Body of pancreas (tissue), 4 donors: ENCODE results near the gene RRAS. TPM values are rescaled to one million over a fixed set of nuclear protein-coding genes. Genes with fewer than 3 reads are reported as not detected.

Source experiments
- ATAC-seq: fragments of 150-250 bp; one replicate; pipeline ENCODE4 v1.9.1; 2016
- DNase-seq, 4 donors: peaks; one replicate each; pipeline ENCODE4 v3.0.0-alpha.2; 2019
- H3K27ac ChIP-seq, 4 donors: fragments of 200-600 bp; sonication (generic); 1 replicate in 3 of 4; 2 replicates in 1 of 4; pipeline versions ENCODE4 v1.5.1 to v1.6.1; 2016 to 2019; ENCODE audit warnings: mild to moderate bottlenecking in 1 of 4, mixed read lengths in 1 of 4, moderate library complexity in 1 of 4
- H3K27me3 ChIP-seq, 2 donors: fragments of 200-600 bp; sonication (generic); one replicate each; pipeline ENCODE4 v1.6.0; 2016; ENCODE audit warnings: mild to moderate bottlenecking in 1 of 2
- H3K36me3 ChIP-seq, 2 donors: fragments of 200-600 bp; sonication (generic); replicated peaks in 1 of 2; 2 replicates each; pipeline ENCODE4 v1.5.1; 2016; ENCODE audit warnings: low read depth in 2 of 2; ENCODE audit not compliant: insufficient read depth in 1 of 2
- H3K4me1 ChIP-seq: fragments of 200-600 bp; sonication (generic); one replicate; pipeline ENCODE4 v1.6.0; 2016
- H3K4me3 ChIP-seq, 2 donors: fragments of 200-600 bp; sonication (generic); 1 replicate in 1 of 2; 2 replicates in 1 of 2; pipeline ENCODE4 v1.5.1; 2016 to 2019
- H3K9me3 ChIP-seq, 3 donors: fragments of 200-600 bp; sonication (generic); 1 replicate in 2 of 3; 2 replicates in 1 of 3; pipeline ENCODE4 v1.5.1; 2016
- CTCF ChIP-seq, 7 experiments: fragments of 450-650 bp in 4 of 7; fragments of 200-600 bp in 3 of 7; sonication (generic) in 3 of 7; IDR thresholded peaks; one replicate each; pipeline ENCODE4 v1.5.1; 2016 to 2019; ENCODE audit warnings: antibody characterized with exemption in 7 of 7
- POLR2A ChIP-seq, 3 donors: fragments of 450-650 bp; IDR thresholded peaks; one replicate each; pipeline ENCODE4 v1.6.1; 2016; ENCODE audit warnings: antibody characterized with exemption in 3 of 3, mild to moderate bottlenecking in 2 of 3
- WGBS, 2 donors: methylation state at CpG; one replicate each; pipeline ENCODE4 v1.1.5; 2017; 5-methylcytosine and 5-hydroxymethylcytosine counted together
- intact Hi-C: fragments of 100-400 bp; cut with DNase I; formaldehyde crosslinking; loops from one replicate; pipeline ENCODE4 v1.15.1; 2023
- total RNA-seq, 2 donors: library from RNA; depleted of rRNA; stranded (reverse); fragments of >200 nt; gene quantifications; one replicate each; pipeline ENCODE4 v1.1.0, GENCODE V29; 2016

RRAS gene
- total RNA-seq, 2 donors from 2014 or later = 10.9 to 17.9 TPM

- ATAC-seq = peak; percentile 63
- 5 to 24% methylated on average over 16 to 27 of the region's 27 CpGs for WGBS, 2 donors
- Histone ChIP-seq H3K27me3 (no peaks in the 10 kb centered on the region), H3K9me3 (no peaks in the 10 kb centered on the region), H3K27ac (peak overlapping the region; percentile 33 to 86 (median 82)), H3K36me3 (peaks cover 3 to 12% of the 10 kb centered on the region in 2 donors), H3K4me3 (no peak overlapping the region), H3K4me1 (peaks cover 24% of the 10 kb centered on the region)
- TF ChIP-seq CTCF (IDR thresholded peaks at IDR 0.05) = no peak
- TF ChIP-seq POLR2A (IDR thresholded peaks at IDR 0.05) = peak in 1 of 3 donors; percentile 3
- intact Hi-C loops = no loop called here
- peak; percentile 92 to 95 (median 93) for DNase-seq
Observed at GRCh38 chr19:49593233-49594113, 46.5 kb downstream of the RRAS start.

- Histone ChIP-seq H3K27ac (peak overlapping the region; percentile 33 to 86 (median 82)), H3K27me3 (no peaks in the 10 kb centered on the region), H3K4me3 (peak overlapping the region in 1 of 2 donors; percentile 71), H3K36me3 (peaks cover 3 to 12% of the 10 kb centered on the region in 2 donors), H3K4me1 (peaks cover 24% of the 10 kb centered on the region), H3K9me3 (no peaks in the 10 kb centered on the region)
- ATAC-seq (no peak), DNase-seq (peak in 1 of 4 donors; percentile 31)
- intact Hi-C loops = no loop called here
- 2 to 7% methylated on average over 21 to 28 of the region's 28 CpGs for WGBS, 2 donors
- TF ChIP-seq CTCF (IDR thresholded peaks at IDR 0.05) (no peak), POLR2A (IDR thresholded peaks at IDR 0.05) (no peak)
Observed at GRCh38 chr19:49592486-49593232, 47.3 kb downstream of the RRAS start.

- H3K9me3 ChIP-seq = no peaks in the 10 kb centered on the region
- peaks cover 24% of the 10 kb centered on the region for H3K4me1 ChIP-seq
- DNase-seq (peak; percentile 39 to 50 (median 45)), ATAC-seq (no peak)
- TF ChIP-seq POLR2A (IDR thresholded peaks at IDR 0.05) (no peak), CTCF (IDR thresholded peaks at IDR 0.05) (no peak)
- intact Hi-C loops = no loop called here
- no peaks in the 10 kb centered on the region for H3K27me3 ChIP-seq
- peak overlapping the region; percentile 26 to 86 (median 82) for H3K27ac ChIP-seq
- peak overlapping the region; percentile 66 to 71 for H3K4me3 ChIP-seq
- WGBS, 2 donors = 0 to 1% methylated on average over 26 to 51 of the region's 51 CpGs
- peaks cover 3 to 12% of the 10 kb centered on the region in 2 donors for H3K36me3 ChIP-seq
Observed at GRCh38 chr19:49591731-49592485, 48.0 kb downstream of the RRAS start.

- Histone ChIP-seq H3K4me3 (peak within 1 kb of the TSS; percentile 66 to 71), H3K27me3 (no peaks in the 10 kb centered on the region), H3K36me3 (peaks cover 3 to 10% of the 10 kb centered on the region in 2 donors), H3K27ac (peak within 1 kb of the TSS; percentile 79 to 89 (median 86)), H3K9me3 (no peaks in the 10 kb centered on the region), H3K4me1 (peaks cover 24% of the 10 kb centered on the region)
- TF ChIP-seq POLR2A (IDR thresholded peaks at IDR 0.05) (no peak), CTCF (IDR thresholded peaks at IDR 0.05) (no peak)
- intact Hi-C loops = no loop called here
- ATAC-seq (peak; percentile 57), DNase-seq (peak; percentile 64 to 70 (median 68))
- WGBS, 2 donors = 0% methylated on average over 14 to 50 of the region's 66 CpGs
Observed at GRCh38 chr19:49590971-49591730, 48.8 kb downstream of the RRAS start, which contains the start of gene PRR12. PRR12 (plus strand) TSS chr19:49591182; CDS start chr19:49591655, 473 bp downstream.
